H1 (cell line): Measurements from ENCODE around the gene TSHZ2. TPM values are rescaled to one million over a fixed set of nuclear protein-coding genes. Genes with fewer than 3 reads are reported as not detected.

Source experiments
- polyA plus RNA-seq, 7 experiments: library from polyadenylated mRNA; depleted of rRNA in 3 of 7; stranded (reverse) in 5 of 7; unstranded in 2 of 7; fragments of >200 nt in 5 of 7; fragments of 200-250 nt in 2 of 7; gene quantifications; 1 replicate in 5 of 7; 2 replicates in 1 of 7; 4 replicates in 1 of 7; pipeline versions ENCODE4 v1.2.1 to v1.2.3, GENCODE V29; 2011 to 2013; ENCODE audit warnings: missing spikeins in 2 of 7, mixed read lengths in 2 of 7
- total RNA-seq: library from RNA; stranded (reverse); fragmentation: NEBNext Ultra II Directional; extraction: Animal tissue kit (Norgen Biotek cat#: 25700); gene quantifications from 2 replicates; pipeline ENCODE4 v1.2.1, GENCODE V29; 2021
- TF ChIP-seq, protein P1 (sequence below): IDR thresholded peaks from 2 replicates; pipeline ENCODE4 v1.6.1; 2011; ENCODE audit warnings: low read length, improper control_type of control experiment

Gene TSHZ2
- total and polyA plus RNA-seq, 2 of the 8 experiments (the other 6 are each of a cell fraction or from before 2014, with no cell fraction given): 0.14 to 0.30 TPM

DNA sequence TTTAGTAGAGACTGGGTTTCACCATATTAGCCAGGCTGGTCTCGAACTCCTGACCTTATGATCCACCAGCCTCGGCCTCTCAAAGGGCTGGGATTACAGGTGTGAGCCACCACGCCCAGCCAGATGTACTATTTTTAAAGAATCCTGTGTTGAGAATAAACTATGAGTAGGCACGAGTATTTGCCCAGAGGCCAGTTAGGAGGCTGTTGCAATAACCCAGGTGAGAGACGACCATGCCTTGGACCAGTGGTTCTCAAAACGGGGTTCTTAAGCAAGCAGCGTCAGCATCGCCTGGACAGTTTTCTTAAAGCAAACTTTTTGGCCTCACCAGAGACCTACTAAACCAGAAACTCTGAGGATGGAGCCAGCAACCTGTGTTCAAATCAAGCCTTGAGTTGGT is 362.7 kb downstream of the TSHZ2 start (continued):
- TF ChIP-seq, protein P1, sequence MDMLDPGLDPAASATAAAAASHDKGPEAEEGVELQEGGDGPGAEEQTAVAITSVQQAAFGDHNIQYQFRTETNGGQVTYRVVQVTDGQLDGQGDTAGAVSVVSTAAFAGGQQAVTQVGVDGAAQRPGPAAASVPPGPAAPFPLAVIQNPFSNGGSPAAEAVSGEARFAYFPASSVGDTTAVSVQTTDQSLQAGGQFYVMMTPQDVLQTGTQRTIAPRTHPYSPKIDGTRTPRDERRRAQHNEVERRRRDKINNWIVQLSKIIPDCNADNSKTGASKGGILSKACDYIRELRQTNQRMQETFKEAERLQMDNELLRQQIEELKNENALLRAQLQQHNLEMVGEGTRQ: no peak
